Activated T-cell treated with anti-CD3 and anti-CD28 coated beads for 4 hours (primary cell): ENCODE data around the gene HYOU1.

Experiments
- DNase-seq: peaks from one replicate; pipeline ENCODE4 v3.0.0-alpha.2; 2020

Gene HYOU1

GRCh38 chr11:119016216-119017009, 40.6 kb downstream of the HYOU1 start:
- no peak for DNase-seq

GRCh38 chr11:119015054-119015611, 41.9 kb downstream of the HYOU1 start:
- no peak for DNase-seq

DNA sequence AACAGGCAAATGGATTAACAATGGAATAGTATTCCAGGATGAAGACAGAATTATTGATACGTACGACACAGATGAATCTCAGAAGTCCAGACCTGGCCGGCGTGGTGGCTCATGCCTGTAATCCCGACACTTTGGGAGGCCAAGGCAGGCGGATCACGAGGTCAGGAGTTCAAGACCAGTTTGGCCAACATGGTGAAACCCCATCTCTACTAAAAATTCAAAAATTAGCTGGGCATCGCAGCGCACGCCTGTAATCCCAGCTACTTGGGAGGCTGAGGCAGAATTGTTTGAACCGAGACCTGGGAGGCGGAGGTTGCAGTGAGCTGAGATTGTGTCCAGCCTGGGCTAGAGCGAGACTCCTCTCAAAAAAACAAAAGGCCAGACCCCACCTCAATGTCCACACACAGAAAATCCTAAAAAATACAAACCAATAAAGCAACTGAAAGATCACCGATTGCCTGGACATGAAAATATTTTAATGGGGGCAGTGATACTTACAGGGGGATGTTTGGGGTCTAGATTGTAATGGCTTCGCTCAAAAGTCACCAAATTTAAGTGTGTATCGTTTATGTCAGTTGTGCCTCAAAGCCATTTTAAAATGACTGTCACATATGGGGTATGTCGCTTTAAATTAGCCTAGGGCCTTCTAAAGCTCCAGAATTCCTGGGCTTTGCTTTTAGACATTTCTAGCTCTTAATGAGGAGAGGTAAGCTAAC, 42.6 kb downstream of the HYOU1 start:
- DNase-seq, result no peak

GRCh38 chr11:119012629-119013170, 44.3 kb downstream of the HYOU1 start:
- no peak for DNase-seq

DNA sequence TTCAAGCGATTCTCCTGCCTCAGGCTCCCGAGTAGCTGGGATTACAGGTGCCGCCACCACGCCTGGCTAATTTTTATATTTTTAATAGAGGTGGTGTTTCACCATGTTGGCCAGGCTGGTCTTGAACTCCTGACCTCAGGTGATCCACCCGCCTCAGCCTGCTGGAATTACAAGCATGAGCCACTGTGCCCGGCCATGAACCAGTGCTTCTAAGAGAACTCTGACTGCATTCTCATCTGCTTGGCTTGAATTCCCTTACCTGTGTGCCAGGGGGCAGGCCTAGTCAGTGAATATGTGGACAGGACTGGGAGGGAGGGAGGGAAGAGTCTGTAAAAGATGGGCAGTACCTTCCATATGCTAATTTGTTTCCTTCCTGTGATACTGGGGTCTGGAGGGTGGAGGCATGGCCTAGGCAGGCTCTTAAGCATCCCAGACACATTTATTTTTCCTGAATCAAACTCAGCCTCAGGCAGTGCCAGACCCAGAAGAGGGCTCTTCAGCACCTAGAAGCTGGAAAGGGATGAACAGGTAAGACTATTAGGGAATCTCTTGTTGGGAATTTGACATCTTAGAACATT, 45.4 kb downstream of the HYOU1 start:
- DNase-seq, result no peak

- no peak for DNase-seq
Observed at GRCh38 chr11:119006656-119007055, 50.3 kb downstream of the HYOU1 start.

DNA sequence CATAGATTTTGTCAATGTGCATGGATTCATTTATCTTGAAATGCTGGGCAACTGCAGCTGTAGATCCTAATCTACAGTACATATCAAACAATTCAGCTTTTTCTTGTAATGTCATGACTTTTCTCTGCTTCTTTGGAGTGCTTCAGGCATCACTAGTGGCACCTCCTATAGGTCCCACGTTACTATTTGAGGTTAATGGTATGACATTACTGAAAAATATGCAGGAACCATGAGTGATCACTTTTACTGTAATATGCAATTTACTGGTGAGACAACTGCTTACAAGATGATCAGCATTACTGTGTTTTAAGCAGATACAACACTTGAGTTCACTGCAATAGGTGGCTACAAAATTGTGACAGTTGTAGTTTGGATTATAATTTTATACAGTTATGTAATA, 56.1 kb downstream of the HYOU1 start:
- no peak for DNase-seq

DNA sequence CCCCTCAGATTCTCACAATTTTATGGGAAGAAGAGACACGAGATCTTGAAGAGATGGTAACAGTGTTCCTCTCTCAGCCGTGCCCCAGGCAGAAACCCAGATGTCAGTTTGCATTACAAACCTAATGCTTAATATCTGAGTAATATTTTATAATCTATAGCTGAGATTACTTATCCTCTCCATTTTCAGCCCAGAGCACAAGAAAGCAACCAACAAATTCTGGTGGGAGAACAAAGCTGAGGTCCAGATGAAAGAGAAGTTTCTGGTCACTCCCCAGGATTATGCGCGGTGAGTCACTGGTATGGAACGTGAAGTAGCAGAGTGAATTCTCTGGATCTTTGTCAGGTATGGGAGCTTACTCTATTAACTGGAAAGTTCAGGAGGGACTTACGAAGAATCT, 58.2 kb downstream of the HYOU1 start:
- no peak for DNase-seq

- DNase-seq, result no peak
Observed at GRCh38 chr11:118998388-118998717, 58.7 kb downstream of the HYOU1 start.

DNA sequence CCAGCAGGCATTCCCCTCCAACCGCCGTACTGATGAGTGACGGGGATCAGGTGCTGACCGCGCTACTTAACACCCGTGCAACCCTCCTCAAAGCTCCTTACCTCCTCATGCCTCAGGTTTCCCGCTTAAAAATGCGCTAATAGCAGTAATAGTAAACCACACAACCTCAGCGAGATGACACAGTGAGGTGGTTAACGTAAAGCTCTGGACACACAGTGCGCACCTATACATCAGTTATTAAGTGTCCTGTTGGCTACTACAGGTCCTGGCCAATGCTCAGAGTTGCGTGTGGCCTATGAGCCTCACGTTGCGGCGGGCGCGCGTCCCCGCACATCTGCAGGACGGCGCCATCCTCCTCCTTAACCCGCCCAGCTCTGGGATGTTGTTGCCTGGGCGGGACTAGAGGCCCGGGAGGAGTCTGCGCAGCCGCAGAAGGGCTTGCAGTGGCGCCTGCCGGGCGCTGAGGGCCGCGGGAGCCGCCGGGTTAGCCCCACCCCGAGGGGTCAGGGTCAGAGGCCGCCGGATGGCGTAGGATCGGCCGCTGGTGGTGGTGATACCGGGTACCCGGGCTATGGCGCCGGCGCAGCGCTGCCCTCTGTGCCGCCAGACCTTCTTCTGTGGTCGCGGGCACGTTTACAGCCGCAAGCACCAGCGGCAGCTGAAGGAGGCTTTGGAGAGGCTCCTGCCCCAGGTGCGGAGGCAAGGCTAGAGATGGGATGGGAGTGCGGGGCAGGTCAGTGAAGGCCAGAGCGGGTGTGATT, 59.2 kb downstream of the HYOU1 start, which contains the start of gene CENATAC:
CENATAC (plus strand) TSS at position 512 of the 761 bp plus-strand sequence; CDS start at position 572, 60 bp downstream.
- DNase-seq, result peak; percentile 93

DNA sequence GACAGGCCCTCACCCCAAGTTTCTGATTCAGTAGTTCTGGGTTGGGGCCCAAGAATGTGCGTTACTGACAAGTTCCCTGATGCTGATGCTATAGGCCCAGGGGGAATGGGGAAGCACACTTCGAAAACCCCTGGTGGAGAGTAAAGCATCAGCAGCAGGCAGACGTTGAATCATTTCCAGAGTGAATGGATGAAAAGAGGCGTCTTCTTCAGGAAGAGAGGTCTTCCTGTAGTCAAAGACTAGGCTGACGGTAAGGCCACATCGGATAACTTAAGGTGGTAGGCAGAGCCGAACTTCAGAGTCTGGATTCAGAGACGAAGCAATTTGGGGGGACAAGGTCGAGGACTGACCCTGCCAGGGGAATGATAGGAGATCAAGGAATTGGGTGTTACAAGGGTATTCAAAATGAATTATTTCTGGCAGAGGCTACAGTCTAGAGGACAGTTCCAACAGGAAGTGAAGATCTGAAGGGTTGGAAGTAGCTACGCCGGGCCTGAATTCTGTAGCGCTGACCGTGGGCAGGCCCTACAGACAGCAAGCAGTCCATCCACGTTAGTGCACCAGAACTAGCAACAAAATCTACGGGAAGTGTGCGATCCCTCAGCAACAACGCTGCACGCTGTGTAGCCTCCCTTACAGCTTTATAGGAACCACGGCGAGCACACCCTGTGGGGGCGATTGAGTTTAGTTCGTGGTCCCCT, 59.9 kb downstream of the HYOU1 start:
- DNase-seq, result no peak
